ENCODE measurements around the gene POLG. TPM values are rescaled to one million over a fixed set of nuclear protein-coding genes. Genes with fewer than 3 reads are reported as not detected.
A peak's percentile ranks its signal among the peaks of the same experiment; 100 is the strongest.

The POLG gene
- total RNA-seq (2016; rRNA removed; fragmentation: Illumina TruSeq; extraction: Trizol) (19.1 and 35.5 TPM in 2 replicates), polyA plus RNA-seq (2011; rRNA removed) (25.7 and 26.6 TPM in 2 replicates), polyA minus RNA-seq (2011; rRNA and poly(A)+ RNA removed; ENCODE audit: low replicate concordance) (52.1 and 71.8 TPM in 2 replicates), Bru-seq, nascent RNA (percentile 87 among the genes with signal in this experiment), BruChase-seq, experiment 1, labeled RNA remaining after a 6-hour chase (percentile 89 among the genes with signal in this experiment), BruChase-seq, experiment 2, labeled RNA remaining after a 2-hour chase (percentile 88 among the genes with signal in this experiment)
- total RNA-seq (2016; cell fraction: cytosol; rRNA removed; fragmentation: Illumina TruSeq; extraction: Trizol; ENCODE audit: low read depth): 6.9 and 8.0 TPM in 2 replicates
- 16.0 and 36.6 TPM in 2 replicates for total RNA-seq (2016; cell fraction: insoluble cytoplasmic fraction; rRNA removed; fragmentation: Illumina TruSeq; extraction: Trizol)
- total RNA-seq (2016; cell fraction: membrane; rRNA removed; fragmentation: Illumina TruSeq; extraction: Trizol): 11.4 and 21.6 TPM in 2 replicates
- total RNA-seq (2016; cell fraction: nucleus; rRNA removed; fragmentation: Illumina TruSeq; extraction: Trizol): 38.6 and 60.2 TPM in 2 replicates
- 13.7 and 15.2 TPM in 2 replicates for polyA plus RNA-seq (2011; cell fraction: cytosol; rRNA removed)
- 142 and 145 TPM in 2 replicates for polyA plus RNA-seq (2011; cell fraction: nucleus; rRNA removed)
- 28.3 and 36.3 TPM in 2 replicates for polyA plus RNA-seq (2012)
- polyA plus RNA-seq (2016; cell fraction: cytosol; fragmentation: Illumina TruSeq; extraction: Trizol; ENCODE audit: low read depth): 3.7 and 4.1 TPM in 2 replicates
- 16.4 and 17.4 TPM in 2 replicates for polyA plus RNA-seq (2016; cell fraction: insoluble cytoplasmic fraction; fragmentation: Illumina TruSeq; extraction: Trizol; ENCODE audit: low read depth)
- 6.7 and 7.3 TPM in 2 replicates for polyA plus RNA-seq (2016; cell fraction: membrane; fragmentation: Illumina TruSeq; extraction: Trizol; ENCODE audit: low read depth)
- 82.0 and 91.8 TPM in 2 replicates for polyA plus RNA-seq (2016; cell fraction: nucleus; fragmentation: Illumina TruSeq; extraction: Trizol; ENCODE audit: insufficient read depth, low read depth)
- 13.2 and 24.3 TPM in 2 replicates for polyA minus RNA-seq (2011; cell fraction: cytosol; rRNA and poly(A)+ RNA removed)
- polyA minus RNA-seq (2011; cell fraction: nucleus; rRNA and poly(A)+ RNA removed): 84.7 and 98.0 TPM in 2 replicates
- long read RNA-seq, experiment 1, partial matches to known transcripts: 8 of 10 reads
- long read RNA-seq, experiment 1, other reads (novel, unspliced or antisense): 2 of 10 reads
- long read RNA-seq, experiment 2, full-length matches to known transcripts: 23 of 58 reads
- long read RNA-seq, experiment 2, partial matches to known transcripts: 26 of 58 reads
- long read RNA-seq, experiment 2, other reads (novel, unspliced or antisense): 9 of 58 reads

DNA sequence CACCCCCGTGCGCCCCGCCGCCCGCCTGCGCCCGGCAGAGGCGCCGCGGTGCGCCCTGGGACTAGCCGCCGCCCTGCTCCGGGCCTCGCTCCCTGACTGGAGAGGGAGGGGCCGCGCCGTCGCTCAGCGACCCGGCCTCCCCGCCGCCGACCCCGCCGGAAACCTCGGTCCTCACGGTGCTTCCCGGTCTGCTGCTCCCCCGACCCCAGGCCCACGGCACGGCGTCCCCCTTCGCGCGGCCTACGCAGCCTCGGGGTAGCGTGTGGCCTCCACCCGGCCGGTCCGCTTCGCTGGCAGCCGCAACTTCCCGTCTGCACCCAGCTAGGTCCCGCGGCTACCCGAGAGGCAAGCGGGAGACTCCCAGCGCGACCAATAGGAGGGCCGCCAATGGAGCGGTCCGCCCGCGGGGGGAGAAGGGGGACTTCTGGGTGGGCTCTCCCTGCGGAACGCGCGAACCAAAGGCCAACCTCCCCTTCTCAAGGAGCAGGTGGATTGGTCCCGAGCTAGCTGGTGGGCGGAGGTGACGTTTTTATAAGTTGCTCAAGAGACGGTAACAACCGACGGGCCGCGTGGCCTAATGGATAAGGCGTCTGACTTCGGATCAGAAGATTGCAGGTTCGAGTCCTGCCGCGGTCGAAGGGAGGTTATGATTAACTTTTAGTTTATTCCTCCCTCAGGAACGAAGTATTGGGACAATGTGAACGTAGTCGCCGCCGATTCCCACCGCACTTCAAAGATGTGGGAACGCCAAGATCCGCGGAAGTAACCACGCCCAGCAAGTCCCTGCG lies at the start of gene POLG:
POLG (minus strand) TSS at position 315 of the 788 bp plus-strand sequence. CDS start 1,070 bp downstream, outside the sequence.
- ChIA-PET POLR2A (interaction anchor here (0.8 to 1.3 kb wide), 7 partner anchors 9 to 246 kb away, joined by 3 to 9 read pairs (median 4); partner anchors contain the start of genes ABHD2 and TICRR), CTCF (ENCODE audit: low intra/inter-chr PET ratio, low total read pairs) (no interaction called here)
- H3K4me1 ChIP-seq (ENCODE audit: insufficient read depth, low read length): peaks cover 57% of the 10 kb centered on the region
- in situ Hi-C loops (cut with HindIII; ENCODE audit: extremely low pct_ligation_motif_present, low pct_unique_long_range_greater_than_20kb): no loop called here
- DNase-seq (ENCODE audit: low spot score): peak; percentile 96
- peaks cover 18 to 29% of the 10 kb centered on the region in 2 experiments for H3K36me3 ChIP-seq (replicated peaks in 1 of 2; ENCODE audit: control insufficient read depth in 1 of 2, insufficient read depth in 2 of 2, low read length in 2 of 2)
- peak; percentile 84 for FAIRE-seq
- TSS peak; percentile 100 for BruUV-seq (replicated peaks)
- intact Hi-C loops (cut with micrococcal nuclease; ENCODE audit: unreplicated experiment): loop anchor here (1.0 kb wide), 1 partner anchor 91 kb away; the partner anchor contains the start of gene FANCI
- peak within 1 kb of the TSS; percentile 86 to 91 (median 88) for H3K4me3 ChIP-seq (replicated peaks in 1 of 3; ENCODE audit: insufficient read depth in 1 of 3, low read depth in 2 of 3, low read length in 3 of 3)
- WGBS (ENCODE audit: low lambda C conversion rate): 1% methylated on average over 26 of the region's 85 CpGs
- H3K9me3 ChIP-seq (ENCODE audit: low read length): no peaks in the 10 kb centered on the region
- H3K4me2 ChIP-seq (ENCODE audit: low read depth, low read length): peak within 1 kb of the TSS; percentile 92
- H3K9ac ChIP-seq (ENCODE audit: insufficient read depth, low read depth, low read length): peak within 1 kb of the TSS; percentile 85
- peak within 1 kb of the TSS; percentile 83 for H3K27ac ChIP-seq (ENCODE audit: extremely low read length, insufficient read depth, low read length)
- peaks cover 0 to 5% of the 10 kb centered on the region in 2 experiments; a peak in 1 of 5 replicates for H3K27me3 ChIP-seq (ENCODE audit: control insufficient read depth in 1 of 2, insufficient read depth in 2 of 2, low read length in 2 of 2)
- peak within 1 kb of the TSS; percentile 0 for H2AFZ ChIP-seq (ENCODE audit: low read length)
- peak; percentile 93 for ATAC-seq
- H4K20me1 ChIP-seq (ENCODE audit: insufficient read depth, low read length): peaks cover 7% of the 10 kb centered on the region; the same call in 1 of the 2 replicates
- peaks cover 27% of the 10 kb centered on the region for H3K79me2 ChIP-seq (ENCODE audit: insufficient read depth, low read length)
- TF ChIP-seq RARA (CRISPR knock-in tag; IDR thresholded peaks at IDR 0.05) (peak; percentile 21; the same call in 1 of the 2 replicates), NAIF1 (CRISPR knock-in tag; IDR thresholded peaks at IDR 0.05; ENCODE audit: borderline replicate concordance) (peak; percentile 95), ZNF766 (CRISPR knock-in tag; IDR thresholded peaks at IDR 0.05; ENCODE audit: borderline replicate concordance) (peak; percentile 72), SRSF4 (IDR thresholded peaks at IDR 0.05; ENCODE audit: low read depth, low read length, poor library complexity, severe bottlenecking) (no peak), BRCA1 (CRISPR knock-in tag; IDR thresholded peaks at IDR 0.05) (0 out of 2 replicates have a peak, but pooled peaks have one; percentile 21), DMAP1 (CRISPR knock-in tag; IDR thresholded peaks at IDR 0.05) (peak; percentile 72), ZNF430 (CRISPR knock-in tag; IDR thresholded peaks at IDR 0.05) (peak; percentile 78; the same call in 1 of the 2 replicates), MEF2D (CRISPR knock-in tag; IDR thresholded peaks at IDR 0.05) (peak; percentile 71), ARNT2 (CRISPR knock-in tag; IDR thresholded peaks at IDR 0.05; ENCODE audit: low read depth) (peak; percentile 84)
- TF ChIP-seq, protein P1, sequence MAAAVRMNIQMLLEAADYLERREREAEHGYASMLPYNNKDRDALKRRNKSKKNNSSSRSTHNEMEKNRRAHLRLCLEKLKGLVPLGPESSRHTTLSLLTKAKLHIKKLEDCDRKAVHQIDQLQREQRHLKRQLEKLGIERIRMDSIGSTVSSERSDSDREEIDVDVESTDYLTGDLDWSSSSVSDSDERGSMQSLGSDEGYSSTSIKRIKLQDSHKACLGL (CRISPR knock-in tag; IDR thresholded peaks at IDR 0.05): peak; percentile 62; the same call in 1 of the 2 replicates
- TF ChIP-seq, protein P2, sequence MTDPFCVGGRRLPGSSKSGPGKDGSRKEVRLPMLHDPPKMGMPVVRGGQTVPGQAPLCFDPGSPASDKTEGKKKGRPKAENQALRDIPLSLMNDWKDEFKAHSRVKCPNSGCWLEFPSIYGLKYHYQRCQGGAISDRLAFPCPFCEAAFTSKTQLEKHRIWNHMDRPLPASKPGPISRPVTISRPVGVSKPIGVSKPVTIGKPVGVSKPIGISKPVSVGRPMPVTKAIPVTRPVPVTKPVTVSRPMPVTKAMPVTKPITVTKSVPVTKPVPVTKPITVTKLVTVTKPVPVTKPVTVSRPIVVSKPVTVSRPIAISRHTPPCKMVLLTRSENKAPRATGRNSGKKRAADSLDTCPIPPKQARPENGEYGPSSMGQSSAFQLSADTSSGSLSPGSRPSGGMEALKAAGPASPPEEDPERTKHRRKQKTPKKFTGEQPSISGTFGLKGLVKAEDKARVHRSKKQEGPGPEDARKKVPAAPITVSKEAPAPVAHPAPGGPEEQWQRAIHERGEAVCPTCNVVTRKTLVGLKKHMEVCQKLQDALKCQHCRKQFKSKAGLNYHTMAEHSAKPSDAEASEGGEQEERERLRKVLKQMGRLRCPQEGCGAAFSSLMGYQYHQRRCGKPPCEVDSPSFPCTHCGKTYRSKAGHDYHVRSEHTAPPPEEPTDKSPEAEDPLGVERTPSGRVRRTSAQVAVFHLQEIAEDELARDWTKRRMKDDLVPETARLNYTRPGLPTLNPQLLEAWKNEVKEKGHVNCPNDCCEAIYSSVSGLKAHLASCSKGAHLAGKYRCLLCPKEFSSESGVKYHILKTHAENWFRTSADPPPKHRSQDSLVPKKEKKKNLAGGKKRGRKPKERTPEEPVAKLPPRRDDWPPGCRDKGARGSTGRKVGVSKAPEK (CRISPR knock-in tag; IDR thresholded peaks at IDR 0.05; ENCODE audit: borderline replicate concordance): 0 out of 2 replicates have a peak, but pooled peaks have one; percentile 19
- TF ChIP-seq, protein P3, sequence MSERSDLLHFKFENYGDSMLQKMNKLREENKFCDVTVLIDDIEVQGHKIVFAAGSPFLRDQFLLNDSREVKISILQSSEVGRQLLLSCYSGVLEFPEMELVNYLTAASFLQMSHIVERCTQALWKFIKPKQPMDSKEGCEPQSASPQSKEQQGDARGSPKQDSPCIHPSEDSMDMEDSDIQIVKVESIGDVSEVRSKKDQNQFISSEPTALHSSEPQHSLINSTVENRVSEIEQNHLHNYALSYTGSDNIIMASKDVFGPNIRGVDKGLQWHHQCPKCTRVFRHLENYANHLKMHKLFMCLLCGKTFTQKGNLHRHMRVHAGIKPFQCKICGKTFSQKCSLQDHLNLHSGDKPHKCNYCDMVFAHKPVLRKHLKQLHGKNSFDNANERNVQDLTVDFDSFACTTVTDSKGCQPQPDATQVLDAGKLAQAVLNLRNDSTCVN (CRISPR knock-in tag; IDR thresholded peaks at IDR 0.05; ENCODE audit: borderline replicate concordance): peak; percentile 42; the same call in 1 of the 2 replicates

All from HepG2 (cell line).